ES-I3 (cell line): Measurements from ENCODE around the gene FAM174A.
"Not testable (repeated sequence)": the region's sequence is repeated elsewhere in the genome, so short reads cannot be mapped to it uniquely, and the experiment has no call there.

Source experiments
- H3K36me3 ChIP-seq: 2 replicates; pipeline ENCODE4 v1.6.1; 2013; ENCODE audit warnings: mild to moderate bottlenecking, low read length, control low read depth, moderate library complexity; ENCODE audit not compliant: insufficient read depth
- H3K4me1 ChIP-seq: 2 replicates; pipeline ENCODE4 v1.6.1; 2013; ENCODE audit warnings: mild to moderate bottlenecking, control low read depth, low read length; ENCODE audit not compliant: insufficient read depth
- H3K9ac ChIP-seq: 2 replicates; pipeline ENCODE4 v1.6.1; 2013; ENCODE audit warnings: low read depth, mild to moderate bottlenecking, low read length, moderate library complexity
- H3K9me3 ChIP-seq: 2 replicates; pipeline ENCODE4 v1.6.1; 2013; ENCODE audit warnings: mild to moderate bottlenecking, low read length, moderate library complexity; ENCODE audit not compliant: control insufficient read depth, insufficient read depth

Gene FAM174A

DNA sequence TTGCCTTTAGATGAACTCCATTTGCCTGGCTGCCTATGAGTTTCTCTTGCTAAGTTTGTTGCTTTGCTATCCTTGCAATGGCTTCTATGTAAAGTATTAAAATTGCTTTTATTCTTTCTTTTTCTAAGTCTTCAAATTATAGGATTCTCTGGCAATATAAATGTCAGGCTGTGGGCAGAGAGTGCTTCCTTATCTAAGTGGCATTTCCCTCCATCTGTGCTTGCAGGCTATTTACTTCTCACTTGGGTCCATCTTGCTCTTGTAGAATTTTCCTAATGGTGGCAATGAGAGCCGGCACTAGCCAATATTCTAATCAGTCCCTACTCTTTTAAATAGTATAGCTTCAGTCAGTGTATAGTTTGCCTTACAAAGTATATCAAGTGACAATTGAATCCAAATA lies 63.3 kb downstream of the FAM174A start:
- Histone ChIP-seq H3K9me3 (no peaks in the 10 kb centered on the region), H3K9ac (no peak overlapping the region), H3K4me1 (no peaks in the 10 kb centered on the region), H3K36me3 (no peaks in the 10 kb centered on the region)

DNA sequence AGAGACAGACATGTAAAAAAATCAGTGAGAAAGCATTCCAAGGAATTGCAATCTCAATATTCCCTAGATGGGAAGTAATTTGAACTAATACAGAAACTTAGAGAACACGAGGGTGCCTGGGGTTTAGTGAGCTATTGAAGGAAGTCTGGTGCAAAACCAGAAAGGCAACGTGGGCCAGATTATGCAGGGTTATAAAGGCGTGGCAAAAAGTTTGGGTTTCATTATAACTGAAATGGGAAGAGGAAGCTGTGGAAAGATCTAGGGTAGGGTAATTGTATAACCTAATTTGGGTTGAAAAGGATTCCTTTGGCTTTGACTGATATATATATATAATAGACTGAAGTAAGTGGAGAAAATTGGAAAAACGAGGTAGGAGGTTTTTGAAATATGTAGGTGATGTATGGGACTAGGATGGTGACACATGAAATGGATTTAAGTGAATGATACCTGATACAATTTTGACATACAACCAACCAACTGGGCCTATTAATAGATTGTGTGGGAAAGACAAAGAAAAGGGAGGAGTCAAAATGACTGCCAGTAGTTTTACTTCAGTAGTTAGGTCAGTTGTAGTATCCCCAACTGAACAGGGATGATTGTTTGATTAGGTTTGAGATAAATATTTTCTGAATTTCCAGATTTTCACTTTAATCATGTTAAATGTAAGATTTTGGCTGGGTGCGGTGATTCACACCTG lies 65.3 kb downstream of the FAM174A start:
- Histone ChIP-seq H3K36me3 (no peaks in the 10 kb centered on the region), H3K4me1 (no peaks in the 10 kb centered on the region), H3K9me3 (no peaks in the 10 kb centered on the region), H3K9ac (no peak overlapping the region)

DNA sequence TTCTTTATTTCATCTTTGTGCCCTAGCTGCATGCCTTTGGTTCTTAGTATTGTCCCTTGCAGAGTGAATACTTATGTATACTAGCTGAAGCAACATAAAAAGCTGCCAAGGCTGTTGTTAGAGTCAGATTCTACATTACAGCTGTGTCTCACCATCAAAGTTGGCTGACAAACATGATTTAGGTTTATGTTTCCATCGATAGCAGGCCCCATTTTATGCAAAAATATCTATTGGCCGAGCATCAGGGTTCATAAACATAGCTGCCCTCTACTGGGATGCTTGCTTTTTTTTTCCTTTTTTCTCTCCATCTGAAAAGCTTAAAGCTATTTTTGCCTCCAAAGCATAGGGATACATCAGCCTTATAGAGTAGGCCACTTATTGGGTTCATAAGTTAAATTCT lies 68.0 kb downstream of the FAM174A start:
- Histone ChIP-seq H3K9ac (no peak overlapping the region), H3K36me3 (no peaks in the 10 kb centered on the region), H3K4me1 (no peaks in the 10 kb centered on the region), H3K9me3 (no peaks in the 10 kb centered on the region)

DNA sequence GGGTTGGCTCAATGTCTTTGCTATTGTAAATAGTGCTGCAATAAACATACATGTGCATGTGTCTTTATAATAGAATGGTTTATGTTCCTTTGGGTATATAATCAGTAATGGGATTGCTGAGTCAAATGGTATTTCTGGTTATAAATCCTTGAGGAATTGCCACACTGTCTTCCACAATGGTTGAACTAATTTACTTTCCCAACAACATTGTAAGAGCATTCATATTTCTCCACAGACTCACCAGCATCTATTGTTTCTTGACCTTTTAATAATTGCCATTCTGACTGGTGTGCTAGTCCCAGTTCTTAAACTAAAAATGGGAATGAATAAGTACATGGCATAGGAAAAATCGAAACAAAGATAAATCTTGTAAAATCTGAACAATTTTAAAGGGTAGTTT lies 68.8 kb downstream of the FAM174A start:
- not testable (repeated sequence) for H3K9ac ChIP-seq, H3K9me3 ChIP-seq, H3K36me3 ChIP-seq, H3K4me1 ChIP-seq

DNA sequence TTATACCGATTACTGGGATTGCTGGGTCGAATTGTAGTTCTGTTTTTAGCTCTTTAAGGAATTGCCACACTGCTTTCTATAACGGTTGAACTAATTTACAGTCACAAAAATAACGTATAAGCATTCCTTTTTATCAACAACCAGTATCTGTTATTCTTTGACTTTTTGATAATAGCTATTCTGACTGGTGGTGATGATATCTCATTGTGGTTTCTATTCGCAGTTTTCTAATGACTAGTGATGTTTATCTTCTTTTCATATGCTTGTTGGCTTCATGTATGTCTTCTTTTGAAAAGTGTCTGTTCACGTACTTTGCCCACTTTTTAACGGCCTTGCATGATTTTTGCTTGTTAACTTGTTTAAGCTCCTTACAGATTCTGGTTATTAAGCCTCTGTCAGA lies 74.4 kb downstream of the FAM174A start:
- H3K4me1 ChIP-seq = no peaks in the 10 kb centered on the region
- H3K9me3 ChIP-seq = no peaks in the 10 kb centered on the region
- H3K36me3 ChIP-seq = no peaks in the 10 kb centered on the region
- H3K9ac ChIP-seq = no peak overlapping the region

DNA sequence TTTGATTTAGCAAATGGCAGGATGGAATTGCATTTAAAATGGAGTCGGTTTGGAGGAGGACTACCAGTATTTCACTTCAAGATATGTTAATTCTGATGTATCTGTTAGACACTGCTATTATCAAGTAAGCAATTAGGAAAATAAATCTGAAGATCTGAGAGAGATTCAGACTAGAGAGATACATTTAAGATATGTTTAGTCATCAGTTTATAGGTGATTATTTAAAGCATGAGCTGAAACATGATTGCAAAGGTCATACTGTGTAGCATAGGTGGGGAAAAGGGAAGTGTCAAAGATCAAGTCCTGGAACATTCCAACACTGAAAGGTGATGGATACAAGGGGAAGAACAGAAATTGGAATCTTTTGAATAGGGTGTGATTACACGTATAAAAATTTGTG lies 79.1 kb downstream of the FAM174A start:
- H3K9ac ChIP-seq = no peak overlapping the region
- no peaks in the 10 kb centered on the region for H3K4me1 ChIP-seq
- H3K9me3 ChIP-seq = no peaks in the 10 kb centered on the region
- no peaks in the 10 kb centered on the region for H3K36me3 ChIP-seq

DNA sequence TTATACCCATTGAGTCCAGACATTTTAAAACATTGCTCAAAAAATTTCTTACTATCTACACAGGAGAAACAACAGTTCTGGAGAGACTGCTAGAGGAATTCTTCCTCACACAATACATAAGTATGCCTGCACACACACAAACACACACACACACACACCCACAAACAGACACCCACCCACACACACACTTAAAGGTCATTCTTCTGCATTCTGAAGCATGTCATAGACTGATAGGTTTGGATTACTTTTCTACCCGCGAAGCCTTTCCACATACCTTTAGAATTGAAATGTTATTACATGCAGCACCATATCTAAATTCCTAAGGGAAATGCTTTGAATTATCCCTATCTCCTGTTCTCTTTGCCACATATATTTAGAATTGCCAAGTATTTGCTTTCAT lies 80.2 kb downstream of the FAM174A start:
- Histone ChIP-seq H3K9me3 (no peaks in the 10 kb centered on the region), H3K4me1 (no peaks in the 10 kb centered on the region), H3K9ac (no peak overlapping the region), H3K36me3 (no peaks in the 10 kb centered on the region)

DNA sequence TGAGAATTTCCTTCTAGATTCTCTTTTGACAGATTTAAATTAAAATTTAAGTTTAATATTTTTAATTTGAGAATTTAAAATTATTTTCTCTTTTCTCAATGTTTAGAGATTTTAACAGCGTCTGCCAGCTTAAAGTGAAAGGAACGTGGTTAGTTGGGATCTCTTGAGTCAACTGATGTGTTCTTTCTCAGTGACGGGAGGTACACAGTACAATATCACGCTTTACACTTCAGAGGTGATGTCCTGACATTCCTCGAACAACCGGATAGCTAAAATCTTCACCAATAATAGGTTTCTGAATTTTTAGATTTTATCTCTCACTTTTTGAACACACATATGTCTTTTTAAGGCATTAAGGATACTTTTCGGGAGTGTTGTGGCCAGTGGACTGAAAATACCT lies 81.1 kb downstream of the FAM174A start:
- no peaks in the 10 kb centered on the region for H3K4me1 ChIP-seq
- no peaks in the 10 kb centered on the region for H3K9me3 ChIP-seq
- no peaks in the 10 kb centered on the region for H3K36me3 ChIP-seq
- H3K9ac ChIP-seq = no peak overlapping the region

DNA sequence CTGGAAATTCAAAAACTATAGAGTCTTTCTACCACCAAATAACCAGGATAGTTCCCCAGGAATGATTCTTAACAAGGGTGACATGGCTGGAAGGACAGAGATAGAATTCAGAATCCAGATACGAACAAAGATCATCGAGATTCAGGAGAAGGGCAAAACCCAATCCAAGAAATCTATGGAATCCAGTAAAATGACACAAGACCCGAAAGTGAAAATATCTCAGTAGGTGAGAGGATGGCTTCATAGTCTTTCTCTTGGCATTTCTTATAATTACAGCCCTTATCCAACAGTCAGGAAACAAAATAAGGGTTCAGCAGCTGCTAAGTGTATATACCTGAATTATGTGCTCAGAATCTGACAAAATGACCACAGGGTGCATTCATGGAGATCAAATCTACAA lies 81.8 kb downstream of the FAM174A start:
- no peaks in the 10 kb centered on the region for H3K9me3 ChIP-seq
- H3K9ac ChIP-seq = no peak overlapping the region
- no peaks in the 10 kb centered on the region for H3K36me3 ChIP-seq
- H3K4me1 ChIP-seq = no peaks in the 10 kb centered on the region

DNA sequence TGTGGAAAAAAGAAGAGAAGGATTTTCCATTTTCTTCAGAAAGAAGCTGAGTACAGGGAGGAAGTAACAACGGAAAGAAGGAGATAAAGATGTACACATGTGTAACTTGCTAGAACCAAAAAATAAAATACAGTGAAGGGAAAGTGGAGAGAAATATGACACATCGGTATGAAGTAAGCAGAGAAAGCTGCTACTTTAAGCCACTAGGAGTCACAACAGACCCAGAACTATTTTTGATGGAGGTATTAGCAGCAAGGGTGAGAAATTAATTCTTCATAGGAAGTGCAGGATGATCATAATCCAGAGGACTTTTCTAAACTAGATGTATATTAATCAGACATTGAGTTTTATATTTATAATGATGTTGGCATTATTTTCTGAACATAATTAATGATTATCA lies 88.5 kb downstream of the FAM174A start:
- no peaks in the 10 kb centered on the region for H3K9me3 ChIP-seq
- H3K4me1 ChIP-seq = no peaks in the 10 kb centered on the region
- H3K9ac ChIP-seq = no peak overlapping the region
- H3K36me3 ChIP-seq = no peaks in the 10 kb centered on the region

DNA sequence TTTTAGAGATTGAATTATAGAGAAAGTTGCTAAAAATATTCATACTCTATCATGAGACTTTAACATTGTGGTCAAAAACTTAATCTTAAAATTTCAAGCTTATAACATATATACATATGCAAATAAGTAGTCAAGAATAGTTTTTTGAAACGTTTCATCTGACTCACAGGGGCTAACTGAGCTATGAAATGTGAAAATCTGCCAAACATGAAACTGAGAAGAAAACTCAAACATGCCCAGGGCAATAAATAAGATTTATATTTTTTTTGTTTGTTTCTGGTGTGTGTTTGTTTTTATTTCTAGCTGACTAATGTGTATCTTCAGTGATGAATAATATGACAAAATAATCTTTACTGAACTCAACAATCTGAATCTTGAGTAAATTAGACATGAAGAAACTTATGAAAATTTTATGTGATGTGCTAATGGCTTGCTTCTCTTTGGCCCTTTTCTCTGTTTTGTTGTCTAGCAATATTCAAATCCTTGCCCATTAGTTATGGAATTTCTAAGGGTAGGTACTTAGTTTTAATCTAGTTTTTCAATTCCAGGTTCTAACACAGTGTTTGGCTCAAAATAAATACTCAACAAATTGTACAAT lies 99.9 kb downstream of the FAM174A start:
- H3K9me3 ChIP-seq = no peaks in the 10 kb centered on the region
- 0 out of 2 replicates have a peak, but pooled peaks cover 4% of the 10 kb centered on the region for H3K4me1 ChIP-seq
- no peak overlapping the region for H3K9ac ChIP-seq
- H3K36me3 ChIP-seq = no peaks in the 10 kb centered on the region
